ENCODE results near the gene CREB3L1.

The CREB3L1 gene

GRCh38 chr11:46271875-46272815 lies 5.3 kb upstream of the CREB3L1 start:
- DNase-seq (ENCODE audit: insufficient read length, low spot score) (no peak), FAIRE-seq (no peak)

- FAIRE-seq (no peak), DNase-seq (ENCODE audit: insufficient read length, low spot score) (no peak)
These were observed 4.5 kb upstream of the CREB3L1 start for GRCh38 chr11:46272816-46273427.

GRCh38 chr11:46273511-46274205 lies 3.8 kb upstream of the CREB3L1 start:
- FAIRE-seq (no peak), DNase-seq (ENCODE audit: insufficient read length, low spot score) (no peak)

- no peak for FAIRE-seq
- DNase-seq (ENCODE audit: insufficient read length, low spot score) = no peak
These were observed 1.4 kb upstream of the CREB3L1 start for GRCh38 chr11:46275964-46276641.

GRCh38 chr11:46277313-46277621 lies 195 bp upstream of the CREB3L1 start:
- FAIRE-seq (no peak), DNase-seq (ENCODE audit: insufficient read length, low spot score) (peak; percentile 45)

- FAIRE-seq (no peak), DNase-seq (ENCODE audit: insufficient read length, low spot score) (no peak)
These were observed 1.1 kb downstream of the CREB3L1 start for GRCh38 chr11:46278387-46279125.

GRCh38 chr11:46279126-46280099 lies 2.0 kb downstream of the CREB3L1 start:
- no peak for FAIRE-seq

GRCh38 chr11:46280706-46281105 lies 3.2 kb downstream of the CREB3L1 start:
- no peak for DNase-seq (ENCODE audit: insufficient read length, low spot score)
- FAIRE-seq = no peak

More at GRCh38 chr11:46279126-46280099, 2.0 kb downstream of the CREB3L1 start:
- DNase-seq (ENCODE audit: insufficient read length, low spot score) = no peak

GRCh38 chr11:46281371-46281831 lies 3.9 kb downstream of the CREB3L1 start:
- FAIRE-seq = no peak

GRCh38 chr11:46285173-46285572 lies 7.7 kb downstream of the CREB3L1 start:
- no peak for DNase-seq (ENCODE audit: insufficient read length, low spot score)
- no peak for FAIRE-seq

More at GRCh38 chr11:46281371-46281831, 3.9 kb downstream of the CREB3L1 start:
- no peak for DNase-seq (ENCODE audit: insufficient read length, low spot score)

GRCh38 chr11:46285594-46286033 lies 8.2 kb downstream of the CREB3L1 start:
- no peak for FAIRE-seq
- DNase-seq (ENCODE audit: insufficient read length, low spot score) = no peak

GRCh38 chr11:46286789-46287188 lies 9.3 kb downstream of the CREB3L1 start:
- DNase-seq (ENCODE audit: insufficient read length, low spot score) = no peak
- no peak for FAIRE-seq

GRCh38 chr11:46288451-46288850 lies 11.0 kb downstream of the CREB3L1 start:
- FAIRE-seq = no peak
- DNase-seq (ENCODE audit: insufficient read length, low spot score) = no peak

- DNase-seq (ENCODE audit: insufficient read length, low spot score) (no peak), FAIRE-seq (no peak)
These were observed 12.5 kb downstream of the CREB3L1 start for GRCh38 chr11:46290011-46290410.

- DNase-seq (ENCODE audit: insufficient read length, low spot score) (no peak), FAIRE-seq (no peak)
These were observed 13.3 kb downstream of the CREB3L1 start for GRCh38 chr11:46290598-46291309.

GRCh38 chr11:46291441-46292150 lies 14.1 kb downstream of the CREB3L1 start:
- FAIRE-seq = no peak
- DNase-seq (ENCODE audit: insufficient read length, low spot score) = no peak

- FAIRE-seq (no peak), DNase-seq (ENCODE audit: insufficient read length, low spot score) (no peak)
These were observed 15.6 kb downstream of the CREB3L1 start for GRCh38 chr11:46293066-46293465.

- no peak for FAIRE-seq
These were observed 16.2 kb downstream of the CREB3L1 start for GRCh38 chr11:46293641-46294103.

More at GRCh38 chr11:46293641-46294103, 16.2 kb downstream of the CREB3L1 start:
- DNase-seq (ENCODE audit: insufficient read length, low spot score) = no peak

Measured in GM19239 (cell line).